CD4-positive, alpha-beta T cell treated with Interleukin-2 at 100 ng/mL for 4 hours (primary cell): Measurements from ENCODE around the gene POLRMT.

ENCODE experiments used
- DNase-seq: peaks from one replicate; pipeline ENCODE4 v3.0.0-alpha.2; 2020; ENCODE audit warnings: low spot score

Gene POLRMT

GRCh38 chr19:577439-578392 lies 55.6 kb downstream of the POLRMT start:
- no peak for DNase-seq

- no peak for DNase-seq
These were observed 56.4 kb downstream of the POLRMT start for GRCh38 chr19:576768-577438.

GRCh38 chr19:575527-576506 lies 57.5 kb downstream of the POLRMT start:
- no peak for DNase-seq

DNA sequence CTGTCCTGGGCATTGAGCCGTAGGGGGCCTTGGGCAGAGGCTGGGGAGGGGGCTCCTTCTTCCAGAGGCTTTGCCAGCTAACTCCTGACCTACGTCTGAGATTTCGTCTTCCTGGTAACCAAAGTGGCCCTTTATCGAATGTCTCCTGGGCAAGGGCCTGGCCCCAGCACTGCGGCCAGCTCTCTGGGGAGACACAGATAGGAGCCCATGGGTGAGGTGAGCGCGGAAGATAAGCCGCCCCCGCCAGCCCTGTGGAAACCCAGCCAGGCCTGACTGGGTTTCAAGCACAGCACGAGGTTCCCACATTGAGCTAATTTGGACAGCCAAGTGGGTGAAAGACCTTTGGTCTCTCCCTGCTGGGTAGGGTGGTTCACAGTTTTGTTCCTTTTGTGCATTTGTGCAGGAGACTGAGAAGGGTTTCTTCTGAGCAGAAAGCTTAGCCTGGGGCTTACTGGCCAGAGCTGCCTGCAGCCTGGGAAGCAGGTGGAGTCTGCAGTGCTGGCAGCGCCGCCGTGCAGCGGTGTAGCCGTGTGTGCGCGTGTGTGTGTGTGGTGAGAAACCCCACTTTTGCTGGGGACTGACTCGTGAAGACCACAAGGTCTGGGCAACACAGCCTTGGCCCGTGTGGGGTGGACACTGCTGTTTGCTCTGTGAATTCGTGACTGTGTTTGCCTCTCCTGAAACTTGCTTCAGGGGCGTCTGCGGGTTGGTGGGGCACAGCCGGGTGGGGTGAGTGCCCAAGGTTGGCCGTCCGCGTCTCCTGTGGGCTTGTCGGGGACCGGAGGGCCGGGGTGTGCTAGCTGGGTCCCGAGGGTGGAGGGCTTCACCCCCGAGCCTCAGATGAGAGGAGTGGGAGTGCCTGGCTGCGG lies 58.4 kb downstream of the POLRMT start:
- no peak for DNase-seq

DNA sequence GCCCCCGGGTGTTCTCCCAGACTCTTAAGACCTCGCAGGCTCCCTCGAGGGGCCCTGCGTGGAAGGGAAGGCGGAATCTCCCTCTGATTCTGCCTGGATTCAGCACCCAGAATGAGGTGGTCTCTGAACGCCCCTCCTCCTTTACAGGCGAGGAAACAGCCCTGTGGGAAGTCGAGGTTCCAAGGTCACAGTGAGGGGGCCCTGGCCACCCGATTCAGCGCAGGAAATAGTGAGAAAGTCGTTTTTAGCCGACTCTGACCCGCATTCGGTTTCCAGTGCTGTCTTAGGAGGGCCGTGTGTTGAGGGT lies 59.9 kb downstream of the POLRMT start:
- no peak for DNase-seq

GRCh38 chr19:572743-573518 lies 60.4 kb downstream of the POLRMT start:
- no peak for DNase-seq

GRCh38 chr19:572140-572742 lies 61.1 kb downstream of the POLRMT start, which contains the start of gene BSG:
BSG (plus strand) TSS chr19:572596; CDS start chr19:572635, 39 bp downstream.
- peak; percentile 98 for DNase-seq

- no peak for DNase-seq
These were observed 61.8 kb downstream of the POLRMT start for GRCh38 chr19:571566-571974.

DNA sequence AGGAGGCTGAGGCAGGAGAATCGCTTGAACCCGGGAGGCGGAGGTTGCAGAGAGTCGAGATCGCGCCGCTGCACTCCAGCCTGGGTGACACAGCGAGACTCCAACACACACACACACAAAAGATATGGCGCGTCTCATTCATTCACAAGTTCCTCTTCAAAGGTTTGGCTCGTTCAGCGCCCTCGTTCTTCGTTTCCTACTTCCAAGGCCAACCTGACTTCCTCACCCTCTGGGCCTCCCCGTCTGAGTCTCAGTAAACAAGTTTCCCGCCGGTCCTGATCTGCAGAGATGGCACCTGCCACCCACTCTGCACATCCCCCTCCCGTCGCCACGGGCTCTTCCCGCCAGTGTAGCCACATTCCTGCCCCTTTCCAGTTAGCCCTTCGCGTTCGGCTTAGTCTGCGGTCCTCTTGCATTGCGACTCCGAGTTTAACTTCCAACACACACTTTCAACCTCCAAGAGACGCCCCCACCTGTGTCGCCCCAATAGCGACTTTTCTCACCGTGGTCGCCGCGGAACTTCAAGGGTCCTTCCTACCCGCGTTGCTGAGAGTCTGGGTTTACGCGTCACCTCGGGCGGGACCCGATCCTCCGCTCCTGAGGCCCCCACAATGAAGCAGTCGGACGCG lies 62.3 kb downstream of the POLRMT start:
- peak; percentile 57 for DNase-seq

DNA sequence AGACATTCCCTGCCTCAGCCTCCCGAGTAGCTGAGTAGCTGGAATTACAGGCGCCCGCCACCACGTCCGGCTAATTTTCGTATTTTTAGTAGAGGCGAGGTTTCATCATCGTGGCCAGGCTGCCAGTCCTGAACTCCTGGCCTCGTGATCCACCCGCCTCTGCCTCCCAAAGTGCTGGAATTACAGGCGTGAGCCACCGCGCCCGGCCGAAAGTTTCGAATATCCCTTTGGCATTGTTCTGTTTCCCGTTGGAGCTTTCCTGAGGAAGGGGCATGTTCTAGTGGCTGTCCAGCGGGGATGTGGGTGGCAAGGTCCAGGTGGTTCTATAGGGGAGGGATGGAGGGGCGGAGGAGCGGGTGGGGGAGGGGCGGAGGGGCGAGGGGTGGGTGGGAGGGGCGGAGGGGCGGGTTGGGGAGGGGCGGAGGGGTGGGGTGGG lies 63.1 kb downstream of the POLRMT start:
- DNase-seq: no peak

DNA sequence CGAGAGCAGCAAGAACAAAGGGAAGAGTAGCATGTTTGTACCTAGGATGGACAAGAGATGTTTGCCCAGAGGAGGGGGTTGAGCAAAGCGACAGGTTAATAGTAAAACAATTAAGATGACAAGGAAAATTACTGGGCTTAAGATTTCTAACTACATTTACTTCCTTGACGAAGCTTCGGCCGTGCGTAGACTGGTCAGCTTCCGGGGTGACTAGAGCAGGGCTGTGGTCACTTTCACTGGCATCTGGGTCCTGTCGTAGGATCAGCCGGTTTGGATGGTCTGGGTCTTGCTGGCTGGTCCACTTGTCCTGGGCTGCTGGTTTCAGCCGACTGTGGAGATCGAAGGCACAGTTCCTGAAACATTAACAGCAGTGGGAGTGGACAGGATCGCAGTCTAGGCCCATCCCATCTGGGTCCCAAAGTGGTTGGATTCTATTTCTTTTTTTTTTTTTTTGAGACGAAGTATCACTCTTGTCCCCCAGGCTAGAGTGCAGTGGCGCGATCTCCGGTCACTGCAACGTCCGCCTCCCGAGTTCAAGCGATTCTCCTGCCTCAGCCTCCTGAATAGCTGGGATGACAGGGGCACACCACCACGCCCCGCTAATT lies 65.9 kb downstream of the POLRMT start:
- DNase-seq: no peak
